ENCODE results near the gene ALG12.

DNA sequence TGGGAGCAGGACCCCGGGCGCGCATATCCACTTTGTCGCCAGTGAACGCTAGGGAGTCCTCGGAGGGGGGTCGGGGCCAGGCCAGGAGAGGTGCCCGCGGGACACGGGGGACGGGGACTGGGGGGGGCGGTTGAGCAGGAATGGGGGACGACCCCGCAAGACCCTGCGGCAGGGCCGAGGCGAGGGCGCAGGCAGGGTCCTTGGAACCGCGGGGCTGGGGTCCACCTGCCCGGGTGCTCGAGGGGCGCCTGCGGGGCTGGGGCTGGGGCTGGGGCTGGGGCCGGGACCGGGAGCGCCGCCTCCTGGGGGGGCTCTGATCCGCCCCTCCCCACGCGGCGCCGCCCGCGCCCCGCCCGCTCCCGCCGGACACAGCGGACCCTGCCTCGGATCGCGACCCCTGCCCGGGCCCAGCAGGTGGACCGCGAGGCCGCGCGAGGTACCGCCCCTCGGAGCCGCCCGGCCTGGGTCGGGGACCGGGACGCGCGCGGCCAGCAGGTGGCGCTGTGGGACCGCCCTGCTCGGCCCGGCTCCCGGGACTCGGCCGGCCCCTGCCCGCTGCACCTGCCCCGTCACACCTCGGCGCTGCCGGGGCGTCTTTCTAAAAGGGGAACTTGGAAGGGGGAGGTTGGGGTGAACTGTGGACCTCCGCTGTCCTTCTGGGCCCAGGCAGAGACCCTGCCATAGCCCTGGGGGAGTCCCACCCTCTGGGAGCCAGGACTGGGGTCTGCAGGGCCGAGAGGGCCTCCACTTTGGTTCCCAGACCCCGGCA is 11.2 kb upstream of the ALG12 start:
- TF ChIP-seq, protein P1, sequence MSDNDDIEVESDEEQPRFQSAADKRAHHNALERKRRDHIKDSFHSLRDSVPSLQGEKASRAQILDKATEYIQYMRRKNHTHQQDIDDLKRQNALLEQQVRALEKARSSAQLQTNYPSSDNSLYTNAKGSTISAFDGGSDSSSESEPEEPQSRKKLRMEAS (IDR thresholded peaks at IDR 0.05; ENCODE audit: low read depth): no peak
- TF ChIP-seq EZH2phosphoT487 (IDR thresholded peaks at IDR 0.05; ENCODE audit: borderline replicate concordance, low read depth) (no peak), ELF1 (IDR thresholded peaks at IDR 0.05) (no peak), POLR2AphosphoS5 (IDR thresholded peaks at IDR 0.05; ENCODE audit: low read depth, low read length) (no peak)
- TF ChIP-seq, protein P2, sequence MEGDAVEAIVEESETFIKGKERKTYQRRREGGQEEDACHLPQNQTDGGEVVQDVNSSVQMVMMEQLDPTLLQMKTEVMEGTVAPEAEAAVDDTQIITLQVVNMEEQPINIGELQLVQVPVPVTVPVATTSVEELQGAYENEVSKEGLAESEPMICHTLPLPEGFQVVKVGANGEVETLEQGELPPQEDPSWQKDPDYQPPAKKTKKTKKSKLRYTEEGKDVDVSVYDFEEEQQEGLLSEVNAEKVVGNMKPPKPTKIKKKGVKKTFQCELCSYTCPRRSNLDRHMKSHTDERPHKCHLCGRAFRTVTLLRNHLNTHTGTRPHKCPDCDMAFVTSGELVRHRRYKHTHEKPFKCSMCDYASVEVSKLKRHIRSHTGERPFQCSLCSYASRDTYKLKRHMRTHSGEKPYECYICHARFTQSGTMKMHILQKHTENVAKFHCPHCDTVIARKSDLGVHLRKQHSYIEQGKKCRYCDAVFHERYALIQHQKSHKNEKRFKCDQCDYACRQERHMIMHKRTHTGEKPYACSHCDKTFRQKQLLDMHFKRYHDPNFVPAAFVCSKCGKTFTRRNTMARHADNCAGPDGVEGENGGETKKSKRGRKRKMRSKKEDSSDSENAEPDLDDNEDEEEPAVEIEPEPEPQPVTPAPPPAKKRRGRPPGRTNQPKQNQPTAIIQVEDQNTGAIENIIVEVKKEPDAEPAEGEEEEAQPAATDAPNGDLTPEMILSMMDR (IDR thresholded peaks at IDR 0.05): peak; percentile 66
